MM.1S (cell line): ENCODE results near the gene CPNE1.

ENCODE experiments used
- DNase-seq: peaks from one replicate; pipeline ENCODE4 v3.0.0-alpha.2; 2015
- H2AFZ ChIP-seq: fragments of 300-600 bp; sonication (generic); 2 replicates; pipeline ENCODE4 v1.6.0; 2016; ENCODE audit warnings: antibody characterized with exemption, low read length
- H3F3A ChIP-seq: fragments of 300-600 bp; sonication (generic); 2 replicates; pipeline ENCODE4 v1.6.1; 2016; ENCODE audit warnings: mild to moderate bottlenecking, antibody characterized with exemption, low read length, moderate library complexity, mixed read lengths; ENCODE audit not compliant: insufficient read depth
- H3K27ac ChIP-seq: fragments of 300-600 bp; sonication (generic); 2 replicates; pipeline ENCODE4 v1.5.1; 2016; ENCODE audit warnings: mild to moderate bottlenecking, low read length
- H3K27me3 ChIP-seq: fragments of 300-600 bp; sonication (generic); replicated peaks from 2 replicates; pipeline ENCODE4 v1.6.0; 2016; ENCODE audit warnings: low read length; ENCODE audit not compliant: insufficient read depth
- H3K36me3 ChIP-seq: fragments of 300-600 bp; sonication (generic); replicated peaks from 2 replicates; pipeline ENCODE4 v1.6.1; 2016; ENCODE audit warnings: mild to moderate bottlenecking, low read length, mixed read lengths; ENCODE audit not compliant: insufficient read depth
- H3K4me1 ChIP-seq: fragments of 300-600 bp; sonication (generic); 2 replicates; pipeline ENCODE4 v1.6.1; 2016; ENCODE audit warnings: low read length, mixed read lengths
- H3K4me2 ChIP-seq: fragments of 300-600 bp; sonication (generic); 2 replicates; pipeline ENCODE4 v1.6.0; 2016; ENCODE audit warnings: low read depth, low read length
- H3K4me3 ChIP-seq: fragments of 300-600 bp; sonication (generic); 2 replicates; pipeline ENCODE4 v1.5.1; 2016; ENCODE audit warnings: low read length, mixed read lengths
- H3K79me2 ChIP-seq: fragments of 300-600 bp; sonication (generic); 2 replicates; pipeline ENCODE4 v1.6.1; 2016; ENCODE audit warnings: mixed run types, low read length, mixed read lengths
- H3K9ac ChIP-seq: fragments of 300-600 bp; sonication (generic); 2 replicates; pipeline ENCODE4 v1.6.1; 2016; ENCODE audit warnings: low read length, mixed read lengths
- H3K9me2 ChIP-seq: fragments of 300-600 bp; sonication (generic); replicated peaks from 2 replicates; pipeline ENCODE4 v1.6.1; 2016; ENCODE audit warnings: mild to moderate bottlenecking, low read length, mixed read lengths; ENCODE audit not compliant: insufficient read depth
- H3K9me3 ChIP-seq: fragments of 300-600 bp; sonication (generic); replicated peaks from 2 replicates; pipeline ENCODE4 v1.6.1; 2016; ENCODE audit warnings: mild to moderate bottlenecking, low read length, mixed read lengths; ENCODE audit not compliant: insufficient read depth
- H4K20me1 ChIP-seq: fragments of 300-600 bp; sonication (generic); 2 replicates; pipeline ENCODE4 v1.6.1; 2016; ENCODE audit warnings: mild to moderate bottlenecking, low read length, moderate library complexity, mixed read lengths; ENCODE audit not compliant: insufficient read depth
- CTCF ChIP-seq: fragments of 300-600 bp; sonication (generic); IDR thresholded peaks from 2 replicates; pipeline ENCODE4 v1.5.1; 2016; ENCODE audit warnings: antibody characterized with exemption, low read length, mixed read lengths
- EZH2 ChIP-seq: fragments of 300-600 bp; sonication (generic); optimal IDR thresholded peaks from 2 replicates; pipeline ENCODE3; 2017; ENCODE audit warnings: low read depth, mild to moderate bottlenecking, antibody characterized with exemption, low read length, mixed read lengths
- EZH2phosphoT487 ChIP-seq: fragments of 300-600 bp; sonication (generic); IDR thresholded peaks from 2 replicates; pipeline ENCODE4 v1.6.1; 2018; ENCODE audit warnings: antibody characterized with exemption, low read length

Gene CPNE1

GRCh38 chr20:35607003-35607735 lies 57.5 kb downstream of the CPNE1 start:
- Histone ChIP-seq H3K79me2 (no peaks in the 10 kb centered on the region), H3K4me3 (no peak overlapping the region), H3K9ac (no peak overlapping the region), H3K36me3 (no peaks in the 10 kb centered on the region), H3K4me1 (peaks cover 33% of the 10 kb centered on the region), H2AFZ (no peak overlapping the region), H3K9me2 (no peaks in the 10 kb centered on the region), H3K4me2 (peak overlapping the region; percentile 21; the same call in 1 of the 2 replicates), H4K20me1 (no peaks in the 10 kb centered on the region), H3F3A (peaks cover 5% of the 10 kb centered on the region; the same call in 1 of the 2 replicates), H3K27me3 (no peaks in the 10 kb centered on the region), H3K27ac (no peak overlapping the region), H3K9me3 (no peaks in the 10 kb centered on the region)
- peak; percentile 52 for DNase-seq
- TF ChIP-seq EZH2phosphoT487 (no peak), CTCF (no peak), EZH2 (no peak)

GRCh38 chr20:35606127-35606526 lies 58.6 kb downstream of the CPNE1 start:
- H3F3A ChIP-seq = peaks cover 5% of the 10 kb centered on the region; the same call in 1 of the 2 replicates
- peaks cover 31% of the 10 kb centered on the region for H3K4me1 ChIP-seq
- no peaks in the 10 kb centered on the region for H3K36me3 ChIP-seq
- no peaks in the 10 kb centered on the region for H3K9me2 ChIP-seq
- no peaks in the 10 kb centered on the region for H4K20me1 ChIP-seq
- H2AFZ ChIP-seq = no peak overlapping the region
- H3K9ac ChIP-seq = no peak overlapping the region
- no peak for DNase-seq
- no peaks in the 10 kb centered on the region for H3K79me2 ChIP-seq
- H3K9me3 ChIP-seq = no peaks in the 10 kb centered on the region
- H3K27me3 ChIP-seq = peaks cover 3% of the 10 kb centered on the region
- TF ChIP-seq EZH2 (no peak), CTCF (no peak), EZH2phosphoT487 (no peak)
- H3K4me2 ChIP-seq = no peak overlapping the region
- no peak overlapping the region for H3K27ac ChIP-seq
- no peak overlapping the region for H3K4me3 ChIP-seq

- Histone ChIP-seq H3K79me2 (no peaks in the 10 kb centered on the region), H3K9me2 (no peaks in the 10 kb centered on the region), H3K9ac (no peak overlapping the region), H3K27ac (no peak overlapping the region), H3K4me2 (no peak overlapping the region), H3K9me3 (no peaks in the 10 kb centered on the region), H3F3A (peaks cover 4% of the 10 kb centered on the region; the same call in 1 of the 2 replicates), H3K36me3 (no peaks in the 10 kb centered on the region), H3K4me1 (peaks cover 29% of the 10 kb centered on the region), H3K4me3 (no peak overlapping the region), H4K20me1 (no peaks in the 10 kb centered on the region), H2AFZ (no peak overlapping the region), H3K27me3 (peaks cover 8% of the 10 kb centered on the region)
- DNase-seq = no peak
- TF ChIP-seq CTCF (peak; percentile 21; the same call in 1 of the 2 replicates), EZH2phosphoT487 (no peak)
Observed at GRCh38 chr20:35604449-35604747, 60.3 kb downstream of the CPNE1 start.
